Caco-2 (cell line): Measurements from ENCODE around the gene WDR33. TPM values are rescaled to one million over a fixed set of nuclear protein-coding genes. Genes with fewer than 3 reads are reported as not detected.
"Not testable (repeated sequence)": the region's sequence is repeated elsewhere in the genome, so short reads cannot be mapped to it uniquely, and the experiment has no call there.

Experiments used
- BruUV-seq: library from RNA; stranded (reverse); fragments of 400-500 nt; replicated peaks from 2 replicates; lab custom pipeline; 2021; lab: Mats Ljungman, UMichigan
- CTCF ChIA-PET: fragments of 300-600 bp; sonication (Branson Sonifier 250); formaldehyde crosslinking; loops from one replicate; lab custom pipeline; 2022; ENCODE audit warnings: antibody characterized with exemption; lab: Charles Lee
- POLR2A ChIA-PET: fragments of 300-600 bp; sonication (Branson Sonifier 250); formaldehyde crosslinking; loops from one replicate; lab custom pipeline; 2022; ENCODE audit warnings: antibody characterized with exemption; lab: Charles Lee
- DNase-seq, 2 experiments: peaks; one replicate each; pipeline versions ENCODE4 v3.0.0 to v3.0.0-alpha.2; 2020 to 2022
- H3K27me3 ChIP-seq: replicated peaks from 2 replicates; pipeline ENCODE4 v1.6.0; 2011; ENCODE audit warnings: low read length; ENCODE audit not compliant: control insufficient read depth, insufficient read depth
- H3K36me3 ChIP-seq: 2 replicates; pipeline ENCODE4 v1.5.1; 2011; ENCODE audit warnings: low read length; ENCODE audit not compliant: control insufficient read depth, insufficient read depth
- H3K4me1 ChIP-seq: fragments of 250-450 bp; sonication (Bioruptor Pico); 2 replicates; pipeline ENCODE4 v1.5.1; 2020; ENCODE audit warnings: mild to moderate bottlenecking
- H3K4me3 ChIP-seq: 2 replicates; pipeline ENCODE4 v1.5.1; 2011; ENCODE audit warnings: low read depth, mild to moderate bottlenecking, control low read depth, low read length
- H3K9me3 ChIP-seq: fragments of 250-450 bp; sonication (Bioruptor Pico); 2 replicates; pipeline ENCODE4 v1.5.1; 2020; ENCODE audit warnings: mild to moderate bottlenecking, moderate library complexity
- H3K27ac Mint-ChIP-seq: one replicate; pipeline ENCODE4 v1.8.0; 2022; ENCODE audit warnings: mixed read lengths; ENCODE audit not compliant: unreplicated experiment
- H3K27me3 Mint-ChIP-seq: one replicate; pipeline ENCODE4 v1.8.0; 2022; ENCODE audit warnings: mixed read lengths; ENCODE audit not compliant: insufficient read depth, unreplicated experiment
- H3K36me3 Mint-ChIP-seq: one replicate; pipeline ENCODE4 v1.8.0; 2022; ENCODE audit warnings: mild to moderate bottlenecking, mixed read lengths; ENCODE audit not compliant: insufficient read depth, unreplicated experiment
- H3K4me1 Mint-ChIP-seq: one replicate; pipeline ENCODE4 v1.8.0; 2022; ENCODE audit warnings: low read depth, mixed read lengths; ENCODE audit not compliant: unreplicated experiment
- H3K4me3 Mint-ChIP-seq: one replicate; pipeline ENCODE4 v1.8.0; 2022; ENCODE audit warnings: mild to moderate bottlenecking, moderate library complexity, mixed read lengths; ENCODE audit not compliant: unreplicated experiment
- H3K9me3 Mint-ChIP-seq: one replicate; pipeline ENCODE4 v1.8.0; 2022; ENCODE audit warnings: mixed read lengths; ENCODE audit not compliant: unreplicated experiment
- CTCF ChIP-seq, 2 experiments: fragments of 200-600 bp in 1 of 2; IDR thresholded peaks; 1 replicate in 1 of 2; 2 replicates in 1 of 2; pipeline versions ENCODE4 v1.5.1 to v1.8.0; 2011 to 2022; ENCODE audit warnings: antibody characterized with exemption in 1 of 2, control low read depth in 1 of 2, inconsistent platforms in 1 of 2, low read depth in 1 of 2, low read length in 1 of 2, mild to moderate bottlenecking in 1 of 2, moderate library complexity in 1 of 2; ENCODE audit not compliant: insufficient read depth in 1 of 2, severe bottlenecking in 1 of 2, unreplicated experiment in 1 of 2
- intact Hi-C: fragments of 100-400 bp; cut with micrococcal nuclease; formaldehyde crosslinking; loops from one replicate; pipeline ENCODE4 v1.10.0; 2022; ENCODE audit not compliant: unreplicated experiment
- total RNA-seq: library from RNA; stranded (reverse); gene quantifications from 2 replicates; pipeline ENCODE4 v1.2.3, GENCODE V29; 2022

WDR33 gene
- total RNA-seq, 1 experiment from 2014 or later, result 77.5 TPM

GRCh38 chr2:127805491-127805890, 5.5 kb downstream of the WDR33 start:
- Histone ChIP-seq H3K4me3 (no peak overlapping the region), H3K36me3 (no peaks in the 10 kb centered on the region), H3K9me3 (no peaks in the 10 kb centered on the region), H3K4me1 (peaks cover 27% of the 10 kb centered on the region), H3K27me3 (no peaks in the 10 kb centered on the region)
- DNase-seq, result no peak
- H3K4me3 Mint-ChIP-seq, result no peak overlapping the region
- no peaks in the 10 kb centered on the region for H3K27me3 Mint-ChIP-seq
- POLR2A ChIA-PET, result no interaction called here
- H3K9me3 Mint-ChIP-seq, result no peaks in the 10 kb centered on the region
- intact Hi-C loops, result no loop called here
- CTCF ChIA-PET, result no interaction called here
- no TSS peak for BruUV-seq
- peaks cover 8% of the 10 kb centered on the region for H3K4me1 Mint-ChIP-seq
- TF ChIP-seq CTCF (IDR thresholded peaks at IDR 0.05; ENCODE audit: insufficient read depth in 1 of 2, low read depth in 1 of 2, low read length in 1 of 2, severe bottlenecking in 1 of 2, unreplicated experiment in 1 of 2), result no peak
- no peak overlapping the region for H3K27ac Mint-ChIP-seq
- H3K36me3 Mint-ChIP-seq, result peaks cover 32% of the 10 kb centered on the region

GRCh38 chr2:127799926-127800325, 11.0 kb downstream of the WDR33 start:
- peaks cover 7% of the 10 kb centered on the region for H3K4me1 Mint-ChIP-seq
- H3K27ac Mint-ChIP-seq, result no peak overlapping the region
- H3K4me1 ChIP-seq, result no peaks in the 10 kb centered on the region
- intact Hi-C loops, result no loop called here
- no peaks in the 10 kb centered on the region for H3K9me3 ChIP-seq
- no peak overlapping the region for H3K4me3 ChIP-seq
- H3K36me3 ChIP-seq, result no peaks in the 10 kb centered on the region; the same call in 1 of the 2 replicates
- no peak for TF ChIP-seq CTCF (IDR thresholded peaks at IDR 0.05; ENCODE audit: insufficient read depth in 1 of 2, low read depth in 1 of 2, low read length in 1 of 2, severe bottlenecking in 1 of 2, unreplicated experiment in 1 of 2)
- no peak for DNase-seq
- BruUV-seq, result no TSS peak
- peaks cover 10% of the 10 kb centered on the region for H3K9me3 Mint-ChIP-seq
- no peaks in the 10 kb centered on the region for H3K27me3 ChIP-seq
- POLR2A ChIA-PET, result no interaction called here
- no peaks in the 10 kb centered on the region for H3K27me3 Mint-ChIP-seq
- H3K4me3 Mint-ChIP-seq, result no peak overlapping the region
- CTCF ChIA-PET, result no interaction called here
- peaks cover 43% of the 10 kb centered on the region for H3K36me3 Mint-ChIP-seq

- POLR2A ChIA-PET, result no interaction called here
- intact Hi-C loops, result no loop called here
- H3K27ac Mint-ChIP-seq, result no peak overlapping the region
Measured at GRCh38 chr2:127796389-127796788, 14.6 kb downstream of the WDR33 start.

GRCh38 chr2:127794901-127795300, 16.1 kb downstream of the WDR33 start:
- CTCF ChIA-PET, H3K4me1 Mint-ChIP-seq, H3K4me3 Mint-ChIP-seq, H3K27ac Mint-ChIP-seq, H3K27me3 ChIP-seq, DNase-seq, H3K4me1 ChIP-seq, intact Hi-C loops, BruUV-seq, H3K36me3 ChIP-seq, H3K9me3 Mint-ChIP-seq, H3K27me3 Mint-ChIP-seq, H3K9me3 ChIP-seq, POLR2A ChIA-PET, H3K4me3 ChIP-seq: not testable (repeated sequence)
- H3K36me3 Mint-ChIP-seq, result peaks cover 62% of the 10 kb centered on the region

More at GRCh38 chr2:127796389-127796788, 14.6 kb downstream of the WDR33 start:
- no TSS peak for BruUV-seq
- H3K36me3 Mint-ChIP-seq, result peaks cover 63% of the 10 kb centered on the region
- H3K27me3 Mint-ChIP-seq, result no peaks in the 10 kb centered on the region
- no peaks in the 10 kb centered on the region for H3K9me3 ChIP-seq
- H3K4me1 ChIP-seq, result no peaks in the 10 kb centered on the region
- H3K4me3 Mint-ChIP-seq, result no peak overlapping the region
- no peaks in the 10 kb centered on the region for H3K27me3 ChIP-seq
- H3K4me1 Mint-ChIP-seq, result peaks cover 7% of the 10 kb centered on the region
- peaks cover 10% of the 10 kb centered on the region for H3K9me3 Mint-ChIP-seq
- no peak for TF ChIP-seq CTCF (IDR thresholded peaks at IDR 0.05; ENCODE audit: insufficient read depth in 1 of 2, low read depth in 1 of 2, low read length in 1 of 2, severe bottlenecking in 1 of 2, unreplicated experiment in 1 of 2)
- no peak overlapping the region for H3K4me3 ChIP-seq
- CTCF ChIA-PET, result no interaction called here
- DNase-seq, result no peak
- H3K36me3 ChIP-seq, result no peaks in the 10 kb centered on the region; the same call in 1 of the 2 replicates
